ENCODE measurements around the gene FAM187B.
A peak's percentile ranks its signal among the peaks of the same experiment; 100 is the strongest.
"Not testable (repeated sequence)": the region's sequence is repeated elsewhere in the genome, so short reads cannot be mapped to it uniquely, and the experiment has no call there.

Gene FAM187B

GRCh38 chr19:35261356-35262100, 33.0 kb upstream of the FAM187B start:
- no peak for FAIRE-seq

GRCh38 chr19:35260694-35261304, 32.3 kb upstream of the FAM187B start:
- no peak for FAIRE-seq

GRCh38 chr19:35257113-35257461, 28.5 kb upstream of the FAM187B start:
- FAIRE-seq: no peak

- FAIRE-seq: no peak
Observed at GRCh38 chr19:35256566-35256965, 28.0 kb upstream of the FAM187B start.

- FAIRE-seq: no peak
Observed at GRCh38 chr19:35254341-35255297, 26.1 kb upstream of the FAM187B start.

- FAIRE-seq: no peak
Observed at GRCh38 chr19:35253316-35254286, 25.1 kb upstream of the FAM187B start.

- no peak for FAIRE-seq
Observed at GRCh38 chr19:35251456-35251855, 22.9 kb upstream of the FAM187B start.

GRCh38 chr19:35249848-35250711, 21.5 kb upstream of the FAM187B start:
- FAIRE-seq: no peak

- FAIRE-seq: no peak
Observed at GRCh38 chr19:35249146-35249847, 20.8 kb upstream of the FAM187B start.

- peak; percentile 13 for FAIRE-seq
Observed at GRCh38 chr19:35248310-35249145, 20.0 kb upstream of the FAM187B start, which contains the start of gene LSR. LSR (plus strand) TSS chr19:35249002; CDS start chr19:35249023, 21 bp downstream.

- FAIRE-seq: no peak
Observed at GRCh38 chr19:35247526-35248309, 19.2 kb upstream of the FAM187B start.

GRCh38 chr19:35246466-35247092, 18.0 kb upstream of the FAM187B start:
- FAIRE-seq: no peak

GRCh38 chr19:35241417-35241816, 12.9 kb upstream of the FAM187B start:
- no peak for FAIRE-seq

GRCh38 chr19:35240327-35240726, 11.8 kb upstream of the FAM187B start:
- FAIRE-seq: no peak

- FAIRE-seq: not testable (repeated sequence)
Observed at GRCh38 chr19:35239597-35239996, 11.1 kb upstream of the FAM187B start.

- FAIRE-seq: no peak
Observed at GRCh38 chr19:35236638-35237400, 8.3 kb upstream of the FAM187B start.

- no peak for FAIRE-seq
Observed at GRCh38 chr19:35232912-35233311, 4.4 kb upstream of the FAM187B start.

Data from islet of Langerhans (tissue), 1 donor.